Testis (tissue), 2 donors: Measurements from ENCODE around the gene ETFA.
"Not testable (repeated sequence)": the region's sequence is repeated elsewhere in the genome, so short reads cannot be mapped to it uniquely, and the experiment has no call there.

ENCODE experiments used
- POLR2A ChIP-seq: fragments of 450-650 bp; IDR thresholded peaks from one replicate; pipeline ENCODE4 v1.6.1; 2017; ENCODE audit warnings: antibody characterized with exemption, mild to moderate bottlenecking, moderate library complexity
- TF ChIP-seq, protein P1 (sequence below), 3 experiments: fragments of 450-650 bp in 2 of 3; fragments of 200-600 bp in 1 of 3; sonication (generic) in 1 of 3; IDR thresholded peaks; one replicate each; pipeline ENCODE4 v1.5.1; 2016 to 2019; ENCODE audit warnings: antibody characterized with exemption in 3 of 3, mild to moderate bottlenecking in 2 of 3, moderate library complexity in 1 of 3

DNA sequence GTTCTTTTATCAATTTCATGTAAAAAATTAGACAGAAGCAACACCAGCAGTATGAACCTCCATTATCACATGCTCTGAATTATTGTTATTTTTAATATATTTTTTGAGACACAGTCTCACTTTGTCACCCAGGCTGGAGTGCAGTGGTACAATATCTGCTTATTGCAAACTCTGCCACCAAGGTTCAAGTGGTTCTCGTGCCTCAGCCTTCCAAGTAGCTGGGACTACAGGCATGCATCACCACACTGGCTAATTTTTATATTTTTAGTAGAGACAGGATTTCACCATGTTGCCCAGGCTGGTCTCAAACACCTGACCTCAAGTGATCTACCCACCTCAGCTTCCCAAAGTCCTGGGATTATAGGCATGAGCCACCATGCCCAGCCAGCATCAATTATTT, 16.8 kb downstream of the ETFA start:
- TF ChIP-seq, protein P1, sequence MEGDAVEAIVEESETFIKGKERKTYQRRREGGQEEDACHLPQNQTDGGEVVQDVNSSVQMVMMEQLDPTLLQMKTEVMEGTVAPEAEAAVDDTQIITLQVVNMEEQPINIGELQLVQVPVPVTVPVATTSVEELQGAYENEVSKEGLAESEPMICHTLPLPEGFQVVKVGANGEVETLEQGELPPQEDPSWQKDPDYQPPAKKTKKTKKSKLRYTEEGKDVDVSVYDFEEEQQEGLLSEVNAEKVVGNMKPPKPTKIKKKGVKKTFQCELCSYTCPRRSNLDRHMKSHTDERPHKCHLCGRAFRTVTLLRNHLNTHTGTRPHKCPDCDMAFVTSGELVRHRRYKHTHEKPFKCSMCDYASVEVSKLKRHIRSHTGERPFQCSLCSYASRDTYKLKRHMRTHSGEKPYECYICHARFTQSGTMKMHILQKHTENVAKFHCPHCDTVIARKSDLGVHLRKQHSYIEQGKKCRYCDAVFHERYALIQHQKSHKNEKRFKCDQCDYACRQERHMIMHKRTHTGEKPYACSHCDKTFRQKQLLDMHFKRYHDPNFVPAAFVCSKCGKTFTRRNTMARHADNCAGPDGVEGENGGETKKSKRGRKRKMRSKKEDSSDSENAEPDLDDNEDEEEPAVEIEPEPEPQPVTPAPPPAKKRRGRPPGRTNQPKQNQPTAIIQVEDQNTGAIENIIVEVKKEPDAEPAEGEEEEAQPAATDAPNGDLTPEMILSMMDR (IDR thresholded peaks at IDR 0.05), result not testable (repeated sequence)
- TF ChIP-seq POLR2A, result not testable (repeated sequence)
